OCI-LY1 (cell line): Measurements from ENCODE around the gene SH3D19.

Experiments
- H2AFZ ChIP-seq: fragments of 200-600 bp; sonication (generic), shearing (Covaris generic); 2 replicates; pipeline ENCODE4 v1.6.0; 2014; ENCODE audit warnings: antibody characterized with exemption, mild to moderate bottlenecking, low read length
- H3F3A ChIP-seq: fragments of 200-600 bp; sonication (generic), shearing (Covaris generic); 2 replicates; pipeline ENCODE4 v1.6.0; 2014; ENCODE audit warnings: mild to moderate bottlenecking, antibody characterized with exemption, low read length, moderate library complexity; ENCODE audit not compliant: insufficient read depth
- H3K27ac ChIP-seq: fragments of 200-600 bp; sonication (generic); 2 replicates; pipeline ENCODE4 v1.5.1; 2014; ENCODE audit warnings: low read length, mixed run types, mild to moderate bottlenecking, low read depth; ENCODE audit not compliant: poor library complexity, severe bottlenecking
- H3K27me3 ChIP-seq: fragments of 200-600 bp; sonication (generic); 2 replicates; pipeline ENCODE4 v1.6.0; 2014; ENCODE audit warnings: antibody characterized with exemption, mild to moderate bottlenecking, low read length, moderate library complexity; ENCODE audit not compliant: insufficient read depth
- H3K36me3 ChIP-seq: fragments of 200-600 bp; sonication (generic); 2 replicates; pipeline ENCODE4 v1.6.1; 2014; ENCODE audit warnings: mild to moderate bottlenecking, antibody characterized with exemption, low read length, moderate library complexity, mixed read lengths; ENCODE audit not compliant: insufficient read depth
- H3K4me1 ChIP-seq: fragments of 200-600 bp; sonication (generic); 2 replicates; pipeline ENCODE4 v1.5.1; 2014; ENCODE audit warnings: mild to moderate bottlenecking, low read length, moderate library complexity; ENCODE audit not compliant: insufficient read depth, severe bottlenecking
- H3K4me2 ChIP-seq: fragments of 200-600 bp; sonication (generic), shearing (Covaris generic); 2 replicates; pipeline ENCODE4 v1.6.1; 2014; ENCODE audit warnings: low read length
- H3K4me3 ChIP-seq: fragments of 200-600 bp; sonication (generic); 2 replicates; pipeline ENCODE4 v1.5.1; 2014; ENCODE audit warnings: low read length, low read depth, mild to moderate bottlenecking, mixed read lengths; ENCODE audit not compliant: poor library complexity, severe bottlenecking
- H3K79me2 ChIP-seq: fragments of 200-600 bp; shearing (Covaris generic); 2 replicates; pipeline ENCODE4 v1.6.1; 2016; ENCODE audit warnings: mixed run types, low read length, mixed read lengths; ENCODE audit not compliant: insufficient read depth
- H3K9ac ChIP-seq: fragments of 200-600 bp; sonication (generic), shearing (Covaris generic); 2 replicates; pipeline ENCODE4 v1.6.1; 2014; ENCODE audit warnings: mild to moderate bottlenecking, low read length, mixed read lengths
- H3K9me2 ChIP-seq: fragments of 200-600 bp; sonication (generic), shearing (Covaris generic); 2 replicates; pipeline ENCODE4 v1.6.1; 2014; ENCODE audit warnings: low read depth, mild to moderate bottlenecking, low read length, mixed read lengths
- H3K9me3 ChIP-seq: fragments of 200-600 bp; shearing (Covaris generic); 2 replicates; pipeline ENCODE4 v1.6.1; 2014; ENCODE audit warnings: low read length, mixed read lengths
- H4K20me1 ChIP-seq: fragments of 200-600 bp; sonication (generic), shearing (Covaris generic); 2 replicates; pipeline ENCODE4 v1.6.0; 2016; ENCODE audit warnings: mild to moderate bottlenecking, low read length; ENCODE audit not compliant: insufficient read depth
- CTCF ChIP-seq: fragments of 200-600 bp; sonication (generic), shearing (Covaris generic); IDR thresholded peaks from 2 replicates; pipeline ENCODE4 v1.5.1; 2017; ENCODE audit warnings: mild to moderate bottlenecking, antibody characterized with exemption, low read length, moderate library complexity, mixed read lengths
- EZH2 ChIP-seq: fragments of 200-600 bp; sonication (generic), shearing (Covaris generic); IDR thresholded peaks from 2 replicates; pipeline ENCODE4 v1.8.0; 2017; ENCODE audit warnings: borderline replicate concordance, mixed run types, mild to moderate bottlenecking, antibody characterized with exemption, low read length, moderate library complexity, mixed read lengths

SH3D19 gene

GRCh38 chr4:151291485-151291884 is 33.9 kb downstream of the SH3D19 start:
- Histone ChIP-seq H3K4me1 (no peaks in the 10 kb centered on the region), H3K27ac (no peak overlapping the region), H4K20me1 (no peaks in the 10 kb centered on the region), H3K4me2 (no peak overlapping the region), H3K4me3 (no peak overlapping the region), H3F3A (no peaks in the 10 kb centered on the region), H3K9ac (no peak overlapping the region), H3K9me2 (no peaks in the 10 kb centered on the region), H2AFZ (no peak overlapping the region), H3K9me3 (no peaks in the 10 kb centered on the region), H3K36me3 (no peaks in the 10 kb centered on the region), H3K27me3 (no peaks in the 10 kb centered on the region), H3K79me2 (no peaks in the 10 kb centered on the region)
- no peak for TF ChIP-seq EZH2
- TF ChIP-seq CTCF, result no peak

GRCh38 chr4:151287409-151287808 is 38.0 kb downstream of the SH3D19 start:
- Histone ChIP-seq H3K9ac (no peak overlapping the region), H3K4me3 (no peak overlapping the region), H4K20me1 (no peaks in the 10 kb centered on the region), H3K27ac (no peak overlapping the region), H3K4me1 (no peaks in the 10 kb centered on the region), H3K27me3 (no peaks in the 10 kb centered on the region), H3K4me2 (no peak overlapping the region), H3F3A (no peaks in the 10 kb centered on the region), H3K9me3 (no peaks in the 10 kb centered on the region), H2AFZ (no peak overlapping the region), H3K79me2 (no peaks in the 10 kb centered on the region), H3K9me2 (no peaks in the 10 kb centered on the region), H3K36me3 (no peaks in the 10 kb centered on the region)
- TF ChIP-seq EZH2 (no peak), CTCF (no peak)

GRCh38 chr4:151284534-151285245 is 40.7 kb downstream of the SH3D19 start:
- Histone ChIP-seq H3K4me1 (no peaks in the 10 kb centered on the region), H3K9me2 (no peaks in the 10 kb centered on the region), H3K4me3 (no peak overlapping the region), H3K9ac (no peak overlapping the region), H3K36me3 (no peaks in the 10 kb centered on the region), H3K27ac (no peak overlapping the region), H3F3A (no peaks in the 10 kb centered on the region), H3K79me2 (no peaks in the 10 kb centered on the region), H3K27me3 (no peaks in the 10 kb centered on the region), H4K20me1 (no peaks in the 10 kb centered on the region), H3K4me2 (no peak overlapping the region), H2AFZ (no peak overlapping the region), H3K9me3 (no peaks in the 10 kb centered on the region)
- TF ChIP-seq CTCF, result no peak
- no peak for TF ChIP-seq EZH2
